Measurements from ENCODE around the gene SCYGR2.

SCYGR2 gene

GRCh38 chr2:227612546-227613271 is 14.0 kb downstream of the SCYGR2 start:
- no peak for DNase-seq (ENCODE audit: low spot score)

- no peak for DNase-seq (ENCODE audit: low spot score)
These were observed 14.6 kb downstream of the SCYGR2 start for GRCh38 chr2:227613272-227613660.

DNA sequence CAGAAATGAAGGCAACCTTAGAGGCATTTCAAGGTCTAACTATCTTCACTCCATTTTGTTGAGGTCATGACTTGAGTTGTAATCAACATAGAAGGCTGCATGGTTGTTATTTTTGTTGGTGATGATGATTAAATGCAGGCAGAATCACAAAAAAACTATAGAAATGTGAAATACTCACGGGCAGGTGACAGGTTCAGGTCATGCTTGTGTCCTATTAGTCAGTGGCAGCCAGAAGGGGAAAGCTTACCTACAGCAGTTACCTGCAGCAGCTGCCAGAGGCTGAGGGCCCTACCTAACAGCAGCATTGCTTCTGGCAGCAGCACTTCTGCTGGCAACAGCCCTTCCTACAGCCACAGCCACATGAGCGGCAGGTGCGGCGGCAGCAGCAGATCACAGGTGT is 15.6 kb downstream of the SCYGR2 start:
- no peak for DNase-seq (ENCODE audit: low spot score)

- DNase-seq (ENCODE audit: low spot score) = no peak
These were observed 16.0 kb downstream of the SCYGR2 start, which contains the start of gene SCYGR3 for GRCh38 chr2:227614740-227615139. Gene SCYGR3, minus strand, starts transcription at chr2:227614840. Its CDS starts 0 bp downstream, at chr2:227614840.

DNA sequence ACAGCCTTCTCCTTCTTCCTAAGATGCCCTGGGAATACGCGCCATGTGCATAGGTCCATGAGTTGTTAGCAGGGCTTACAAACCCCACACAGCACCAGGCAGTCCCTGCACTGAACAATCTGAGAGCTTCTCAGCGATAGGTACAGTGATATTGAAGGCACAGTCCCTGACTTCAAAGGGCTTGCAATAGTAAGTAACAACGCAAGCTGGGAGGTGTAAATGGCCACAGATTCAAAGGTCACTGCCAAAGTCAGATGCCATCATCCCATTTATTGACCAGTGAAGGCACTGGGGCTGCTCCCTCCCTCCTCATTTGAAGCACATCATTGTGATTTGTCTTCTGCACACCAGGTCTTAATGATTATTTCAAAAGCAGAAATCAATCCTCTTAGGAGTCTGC is 16.5 kb downstream of the SCYGR2 start:
- DNase-seq (ENCODE audit: low spot score) = no peak

- DNase-seq (ENCODE audit: low spot score) = no peak
These were observed 17.2 kb downstream of the SCYGR2 start for GRCh38 chr2:227615906-227616305.

GRCh38 chr2:227616631-227617030 is 17.9 kb downstream of the SCYGR2 start:
- DNase-seq (ENCODE audit: low spot score) = no peak

DNA sequence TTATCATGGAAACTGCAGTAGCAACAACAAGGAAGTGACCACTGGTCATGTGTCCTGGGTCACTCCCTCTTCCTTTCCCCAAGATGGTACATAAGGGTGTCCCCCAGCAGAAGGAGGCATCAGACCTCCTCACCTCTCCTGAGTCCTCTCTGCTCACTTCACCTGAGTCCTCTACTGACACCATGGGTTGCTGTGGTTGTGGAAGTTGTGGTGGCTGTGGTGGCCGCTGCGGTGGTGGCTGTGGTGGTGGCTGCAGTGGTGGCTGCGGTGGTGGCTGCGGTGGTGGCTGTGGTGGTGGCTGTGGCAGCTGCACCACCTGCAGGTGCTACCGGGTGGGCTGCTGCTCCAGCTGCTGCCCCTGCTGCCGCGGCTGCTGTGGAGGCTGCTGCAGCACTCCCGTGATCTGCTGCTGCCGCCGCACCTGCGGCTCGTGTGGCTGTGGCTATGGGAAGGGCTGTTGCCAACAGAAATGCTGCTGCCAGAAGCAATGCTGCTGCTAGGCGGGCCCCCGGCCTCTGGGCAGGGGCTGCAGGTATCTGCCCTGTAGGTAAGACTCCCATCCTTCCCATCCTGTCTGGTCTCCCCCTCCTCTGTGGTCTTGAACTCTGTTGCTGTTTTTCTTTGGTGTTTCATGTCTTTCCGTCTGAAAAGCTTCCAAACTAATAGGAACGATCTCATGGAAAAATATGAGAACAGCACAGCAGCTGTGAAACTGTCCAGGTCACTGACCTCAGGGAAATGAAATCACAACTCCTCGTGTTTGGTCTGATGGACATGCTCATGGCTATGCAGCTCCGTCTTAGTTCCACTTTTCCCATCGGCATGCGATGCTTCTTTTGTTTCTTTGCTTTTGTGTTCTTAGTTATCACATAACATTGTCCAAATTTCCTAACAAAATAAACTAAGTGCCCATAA is 18.9 kb downstream of the SCYGR2 start, which contains the start of gene SCYGR4:
Gene SCYGR4, plus strand, starts transcription at position 183 of the 915 bp plus-strand sequence. Its CDS starts 0 bp downstream, at position 183.
- no peak for DNase-seq (ENCODE audit: low spot score)

DNA sequence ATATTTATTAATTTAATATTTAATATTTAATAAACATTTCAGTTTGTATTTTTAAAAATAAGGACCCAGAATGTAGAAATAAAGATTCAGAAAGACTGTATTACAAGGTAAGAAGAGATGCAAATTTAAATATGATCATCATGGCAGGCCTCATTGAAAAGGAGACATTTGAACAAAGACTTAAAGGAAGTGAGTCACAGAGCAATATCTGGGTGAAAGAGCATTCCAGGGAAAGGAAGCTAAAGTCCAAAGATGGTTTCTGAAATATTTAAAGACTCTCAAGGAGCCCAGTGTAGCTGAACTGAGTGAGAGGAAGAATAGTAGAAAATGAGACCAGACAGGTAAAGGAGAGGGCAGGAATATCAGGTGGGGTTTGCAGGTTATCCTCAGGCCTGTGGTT is 24.5 kb downstream of the SCYGR2 start:
- DNase-seq (ENCODE audit: low spot score) = no peak

GRCh38 chr2:227625420-227625819 is 26.7 kb downstream of the SCYGR2 start:
- DNase-seq (ENCODE audit: low spot score) = no peak

DNA sequence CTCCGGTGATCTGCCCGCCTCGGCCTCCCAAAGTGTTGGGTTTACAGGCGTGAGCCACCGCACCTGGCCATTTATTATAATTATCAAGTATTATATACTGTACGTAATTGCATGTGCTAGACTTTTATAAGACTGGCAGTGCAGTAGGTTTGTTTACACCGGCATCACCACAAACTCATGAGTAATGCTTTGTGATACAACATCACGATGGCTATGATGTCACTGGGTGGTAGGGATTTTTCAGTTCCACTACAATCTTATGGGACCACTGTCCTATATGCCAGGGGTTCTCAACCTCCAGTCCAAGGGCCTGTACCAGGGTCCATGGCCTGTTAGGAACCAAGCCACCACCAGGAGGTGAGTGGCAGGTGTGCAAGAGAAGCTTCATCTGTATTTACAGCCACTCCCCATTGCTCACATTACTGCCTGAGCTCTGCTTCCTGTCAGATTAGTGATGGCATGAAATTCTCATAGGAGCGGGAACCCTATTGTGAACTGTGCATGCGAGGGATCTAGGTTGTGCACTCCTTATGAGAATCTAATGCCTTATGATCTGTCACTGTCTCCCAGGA is 28.0 kb downstream of the SCYGR2 start:
- no peak for DNase-seq (ENCODE audit: low spot score)

DNA sequence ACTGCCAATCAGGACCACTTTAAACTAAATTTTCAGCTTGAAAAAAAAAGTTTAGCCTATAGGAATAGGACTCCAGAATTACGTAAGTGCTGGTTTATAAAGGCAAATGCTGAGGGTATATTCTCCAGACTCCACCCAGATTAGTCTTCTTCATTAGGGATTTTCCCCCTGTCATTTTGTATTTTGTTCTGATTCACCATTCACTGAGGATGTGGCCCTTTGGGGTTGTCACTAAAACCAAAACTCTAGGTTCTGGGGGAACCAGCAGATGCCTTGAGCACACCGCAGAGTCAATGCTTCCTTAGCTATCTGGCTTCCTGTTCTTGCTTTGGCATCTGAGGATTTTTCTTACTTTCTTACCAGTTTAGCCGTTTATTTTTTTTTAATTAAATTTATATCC is 29.1 kb downstream of the SCYGR2 start:
- no peak for DNase-seq (ENCODE audit: low spot score)

- DNase-seq (ENCODE audit: low spot score) = no peak
These were observed 30.7 kb downstream of the SCYGR2 start for GRCh38 chr2:227629435-227629834.

DNA sequence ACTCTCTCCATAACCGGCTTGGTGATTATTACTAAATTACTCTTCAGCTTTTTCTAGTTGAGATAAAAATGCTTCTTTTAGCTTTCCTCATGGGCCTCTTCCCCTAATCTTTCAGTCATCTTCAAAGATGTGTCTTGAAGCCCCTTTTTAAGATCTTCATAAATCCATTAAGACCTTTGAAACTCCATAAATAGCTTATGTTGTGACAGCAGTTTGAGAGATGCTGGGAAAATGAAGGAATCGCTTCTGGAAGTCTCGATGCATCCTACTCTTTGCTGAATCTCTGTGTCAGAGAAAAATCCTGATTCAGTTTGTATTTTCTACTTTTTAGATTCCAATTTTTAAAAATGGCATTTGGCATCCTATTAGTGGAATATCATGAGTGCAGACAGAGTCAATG is 31.6 kb downstream of the SCYGR2 start:
- no peak for DNase-seq (ENCODE audit: low spot score)

DNA sequence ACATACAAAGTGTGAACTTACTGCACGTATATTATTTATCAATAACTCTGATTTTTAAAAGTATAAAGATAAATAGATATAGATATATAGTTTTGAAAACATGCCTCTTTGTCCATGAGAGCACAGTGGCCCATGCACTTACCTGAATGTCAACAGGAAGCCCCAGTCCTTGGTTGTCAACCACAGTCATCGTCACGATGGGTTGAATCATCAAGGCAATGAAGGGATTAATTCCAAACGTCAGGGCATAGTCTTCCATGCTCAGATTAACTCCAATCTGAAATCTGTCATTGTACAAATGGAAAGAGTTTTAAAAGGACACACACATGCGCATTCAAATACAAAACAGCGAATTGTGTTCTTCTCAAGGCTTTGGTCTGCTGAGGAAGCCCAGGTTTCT is 34.1 kb downstream of the SCYGR2 start:
- no peak for DNase-seq (ENCODE audit: low spot score)

DNA sequence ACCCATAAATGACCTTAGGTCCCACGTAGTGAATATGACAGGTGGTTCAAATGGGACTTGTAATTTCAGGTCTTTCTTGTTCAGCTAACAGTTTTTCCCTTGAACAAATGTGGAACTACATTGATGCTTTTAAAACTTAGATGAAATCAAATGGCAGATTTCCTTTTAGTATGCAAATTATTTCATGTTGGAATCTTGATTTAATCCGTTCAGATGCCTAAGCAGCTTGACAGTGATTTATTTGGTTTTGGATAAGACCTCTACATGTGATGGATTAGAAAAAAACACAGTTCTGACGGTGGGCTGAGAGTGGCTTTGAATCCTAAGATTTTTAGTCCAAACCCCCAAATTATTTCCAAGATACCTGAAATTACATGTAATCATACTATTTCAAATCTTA is 35.5 kb downstream of the SCYGR2 start:
- no peak for DNase-seq (ENCODE audit: low spot score)

GRCh38 chr2:227642656-227643055 is 44.0 kb downstream of the SCYGR2 start:
- DNase-seq (ENCODE audit: low spot score) = no peak

- no peak for DNase-seq (ENCODE audit: low spot score)
These were observed 45.4 kb downstream of the SCYGR2 start for GRCh38 chr2:227643990-227644551.

Data from HuH-7.5 (cell line).